Measurements from ENCODE around the gene ENTPD8. TPM values are rescaled to one million over a fixed set of nuclear protein-coding genes. Genes with fewer than 3 reads are reported as not detected.
"Not testable (repeated sequence)": the region's sequence is repeated elsewhere in the genome, so short reads cannot be mapped to it uniquely, and the experiment has no call there.

Gene ENTPD8
- total RNA-seq, 1 experiment from 2014 or later: 1.9 TPM

GRCh38 chr9:137477778-137478612 lies 36.8 kb upstream of the ENTPD8 start:
- in situ Hi-C loops (cut with HindIII; ENCODE audit: low sequenced_read_pairs): no loop called here
- no peak for DNase-seq (ENCODE audit: low spot score)

DNA sequence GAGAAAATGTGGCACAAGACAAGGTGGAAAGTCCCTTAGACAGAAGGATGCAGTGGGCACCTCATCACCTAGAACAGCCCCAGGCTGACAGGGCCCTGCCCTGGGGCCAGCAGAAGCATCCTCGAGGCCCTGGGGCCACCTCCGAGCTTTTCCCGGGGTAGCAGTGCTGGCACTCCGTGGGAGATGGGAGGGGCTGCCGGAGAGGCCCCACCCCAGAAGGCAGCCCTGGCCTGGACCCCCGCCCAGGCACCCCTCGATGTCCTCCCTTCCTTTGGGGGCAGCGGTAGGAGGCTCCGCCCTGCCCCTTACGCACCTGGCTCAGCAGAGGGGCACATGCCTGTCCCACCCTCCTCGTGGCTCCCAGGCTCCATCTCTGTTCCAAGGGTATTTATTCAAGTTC lies 35.7 kb upstream of the ENTPD8 start:
- in situ Hi-C loops (cut with HindIII; ENCODE audit: low sequenced_read_pairs): no loop called here
- DNase-seq (ENCODE audit: low spot score): no peak

GRCh38 chr9:137475666-137476065 lies 34.5 kb upstream of the ENTPD8 start:
- in situ Hi-C loops (cut with HindIII; ENCODE audit: low sequenced_read_pairs): no loop called here
- no peak for DNase-seq (ENCODE audit: low spot score)

- in situ Hi-C loops (cut with HindIII; ENCODE audit: low sequenced_read_pairs): no loop called here
- DNase-seq (ENCODE audit: low spot score): no peak
These were observed 33.1 kb upstream of the ENTPD8 start for GRCh38 chr9:137474271-137474670.

- in situ Hi-C loops (cut with HindIII; ENCODE audit: low sequenced_read_pairs): no loop called here
- DNase-seq (ENCODE audit: low spot score): no peak
These were observed 29.6 kb upstream of the ENTPD8 start for GRCh38 chr9:137470785-137471184.

GRCh38 chr9:137467896-137468295 lies 26.7 kb upstream of the ENTPD8 start:
- no peak for DNase-seq (ENCODE audit: low spot score)
- in situ Hi-C loops (cut with HindIII; ENCODE audit: low sequenced_read_pairs): no loop called here

GRCh38 chr9:137467161-137467581 lies 26.0 kb upstream of the ENTPD8 start:
- in situ Hi-C loops (cut with HindIII; ENCODE audit: low sequenced_read_pairs): no loop called here
- DNase-seq (ENCODE audit: low spot score): no peak

DNA sequence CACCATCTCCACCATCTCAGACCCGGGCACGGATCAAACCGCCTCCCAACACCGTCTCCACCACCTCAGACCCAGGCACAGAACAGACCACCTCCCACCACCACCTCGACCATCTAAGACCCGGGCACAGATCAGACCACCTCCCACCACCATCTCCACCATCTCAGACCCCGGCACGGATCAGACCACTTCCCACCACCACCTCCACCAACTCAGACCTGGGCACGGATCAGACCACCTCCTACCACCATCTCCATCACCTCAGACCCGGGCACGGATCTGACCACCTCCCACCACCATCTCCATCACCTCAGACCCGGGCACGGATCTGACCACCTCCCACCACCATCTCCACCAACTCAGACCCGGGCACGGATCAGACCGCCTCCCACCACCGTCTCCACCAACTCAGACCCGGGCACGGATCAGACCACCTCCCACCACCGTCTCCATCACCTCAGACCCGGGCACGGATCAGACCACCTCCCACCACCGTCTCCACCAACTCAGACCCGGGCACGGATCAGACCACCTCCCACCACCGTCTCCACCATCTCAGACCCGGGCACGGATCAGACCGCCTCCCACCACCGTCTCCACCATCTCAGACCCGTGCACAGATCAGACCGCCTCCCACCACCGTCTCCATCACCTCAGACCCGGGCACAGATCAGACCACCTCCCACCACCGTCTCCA lies 25.4 kb upstream of the ENTPD8 start:
- DNase-seq (ENCODE audit: low spot score); in situ Hi-C loops (cut with HindIII; ENCODE audit: low sequenced_read_pairs): not testable (repeated sequence)

DNA sequence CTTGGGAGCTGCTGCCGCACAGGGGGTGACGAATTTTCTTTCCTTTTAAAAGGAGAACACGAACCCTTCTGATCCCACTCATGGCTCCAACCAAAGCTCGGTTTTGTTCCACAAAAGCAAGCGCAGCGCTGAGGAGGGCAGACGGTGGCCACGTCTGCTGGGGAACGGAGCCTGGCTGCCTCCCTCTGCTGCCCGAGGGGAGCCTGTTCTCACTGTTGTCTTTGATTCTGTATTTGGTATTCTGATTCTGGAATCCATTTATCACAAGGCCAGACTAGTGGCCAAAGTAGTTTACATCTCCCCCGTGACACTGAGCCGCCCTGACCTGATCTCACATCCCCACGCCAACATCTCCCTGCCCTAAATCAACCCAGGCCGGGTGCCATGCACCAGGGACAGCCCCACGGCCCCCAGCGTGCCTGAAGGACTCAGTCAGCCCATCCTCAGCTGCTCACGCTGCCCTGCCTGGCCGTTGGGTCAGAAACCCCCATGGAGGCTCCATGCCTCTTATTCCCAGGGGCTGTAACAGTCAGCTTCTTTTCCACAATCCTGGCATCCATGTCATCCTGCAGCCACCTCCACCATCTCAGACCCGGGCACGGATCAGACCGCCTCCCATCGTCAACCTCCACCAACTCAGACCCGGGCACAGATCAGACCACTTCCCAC lies 24.7 kb upstream of the ENTPD8 start:
- DNase-seq (ENCODE audit: low spot score): no peak
- in situ Hi-C loops (cut with HindIII; ENCODE audit: low sequenced_read_pairs): no loop called here

GRCh38 chr9:137465000-137465719 lies 24.0 kb upstream of the ENTPD8 start:
- no peak for DNase-seq (ENCODE audit: low spot score)
- in situ Hi-C loops (cut with HindIII; ENCODE audit: low sequenced_read_pairs): no loop called here

GRCh38 chr9:137464291-137464999 lies 23.3 kb upstream of the ENTPD8 start:
- in situ Hi-C loops (cut with HindIII; ENCODE audit: low sequenced_read_pairs): no loop called here
- no peak for DNase-seq (ENCODE audit: low spot score)

DNA sequence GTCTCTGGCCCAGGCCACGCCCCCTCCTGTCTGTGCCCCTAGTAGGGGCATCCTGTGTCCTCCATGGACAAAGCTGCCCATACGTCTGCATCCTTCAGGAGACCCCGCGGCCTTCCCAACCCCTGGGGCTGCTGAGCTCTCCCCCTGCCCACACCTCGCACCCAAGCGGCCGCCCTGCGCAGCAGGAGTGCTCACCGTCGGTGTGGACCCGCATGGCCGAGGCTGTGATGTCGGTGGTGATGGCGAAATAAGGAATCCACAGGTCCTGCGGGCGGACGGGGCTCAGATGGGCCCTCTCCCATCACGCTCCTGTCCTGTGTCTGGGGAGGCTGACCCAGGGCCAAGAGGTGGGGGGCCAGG lies 22.8 kb upstream of the ENTPD8 start:
- no peak for DNase-seq (ENCODE audit: low spot score)
- in situ Hi-C loops (cut with HindIII; ENCODE audit: low sequenced_read_pairs): no loop called here

GRCh38 chr9:137462986-137463930 lies 22.1 kb upstream of the ENTPD8 start:
- in situ Hi-C loops (cut with HindIII; ENCODE audit: low sequenced_read_pairs): no loop called here
- DNase-seq (ENCODE audit: low spot score): peak; percentile 95

- in situ Hi-C loops (cut with HindIII; ENCODE audit: low sequenced_read_pairs): no loop called here
- no peak for DNase-seq (ENCODE audit: low spot score)
These were observed 21.3 kb upstream of the ENTPD8 start for GRCh38 chr9:137462396-137462985.

DNA sequence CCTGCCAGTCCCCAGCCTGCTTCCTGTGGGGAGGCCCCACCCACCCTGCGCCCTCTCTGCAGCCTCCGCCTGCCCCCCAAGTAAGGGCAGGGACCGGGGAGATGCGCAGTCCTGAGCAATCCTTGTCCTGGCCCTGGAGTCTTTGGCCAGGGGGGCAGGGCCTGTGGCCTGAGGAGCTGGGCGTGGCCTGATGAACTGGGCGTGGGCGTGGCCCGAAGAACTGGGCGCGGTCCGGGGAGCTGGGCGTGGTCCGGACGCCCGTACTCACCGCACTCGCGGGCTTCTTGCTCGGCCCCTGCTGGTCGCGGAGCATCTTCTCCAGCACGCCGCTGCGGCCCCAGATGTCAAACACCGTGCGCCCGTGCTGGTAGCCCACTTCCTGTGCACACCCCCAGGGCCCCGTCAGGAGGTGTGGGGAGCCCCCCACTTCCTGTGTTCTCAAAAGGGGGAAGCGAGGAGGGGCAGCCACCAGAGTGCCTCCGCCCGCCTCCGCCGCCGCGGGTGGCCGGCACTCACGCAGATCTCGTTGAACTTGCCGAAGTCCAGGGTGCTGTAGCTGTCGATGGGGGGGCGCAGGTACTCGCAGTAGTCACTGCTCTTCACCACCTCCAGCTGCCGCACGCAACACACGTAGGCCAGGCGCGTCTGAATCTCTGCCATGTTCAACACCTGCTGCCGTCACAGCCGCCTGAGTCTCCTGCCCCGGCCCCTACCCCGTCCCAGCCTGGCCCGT lies 20.7 kb upstream of the ENTPD8 start:
- no peak for DNase-seq (ENCODE audit: low spot score)
- in situ Hi-C loops (cut with HindIII; ENCODE audit: low sequenced_read_pairs): no loop called here

DNA sequence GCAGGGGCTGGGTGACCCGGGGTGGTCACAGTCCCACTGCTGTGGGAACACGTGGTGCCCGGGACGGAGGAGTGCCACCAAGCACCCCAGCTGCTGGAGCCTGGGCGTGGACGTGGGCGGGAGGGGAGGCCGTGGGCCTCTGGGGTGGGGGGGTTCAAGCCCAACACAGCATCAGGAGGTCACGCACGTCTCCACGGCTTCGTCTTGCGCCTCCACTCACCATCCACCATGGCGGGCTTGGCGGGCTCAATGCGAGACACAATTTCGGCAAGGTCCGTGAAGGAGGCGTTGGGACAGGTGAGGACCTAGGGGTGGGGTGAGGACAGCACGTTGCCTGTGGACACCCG lies 20.1 kb upstream of the ENTPD8 start:
- DNase-seq (ENCODE audit: low spot score): no peak

More for the DNA sequence above, 20.1 kb upstream of the ENTPD8 start:
- in situ Hi-C loops (cut with HindIII; ENCODE audit: low sequenced_read_pairs): no loop called here
